LNCAP (cell line): ENCODE results near the gene NRN1L.

Source experiments
- CTCF ChIP-seq: fragments of 450-650 bp; IDR thresholded peaks from 2 replicates; pipeline ENCODE4 v1.5.1; 2017; ENCODE audit warnings: mild to moderate bottlenecking

Gene NRN1L

GRCh38 chr16:67919622-67920221, 35.0 kb downstream of the NRN1L start:
- no peak for TF ChIP-seq CTCF

GRCh38 chr16:67922221-67922620, 37.5 kb downstream of the NRN1L start:
- no peak for TF ChIP-seq CTCF

GRCh38 chr16:67922740-67923139, 38.1 kb downstream of the NRN1L start:
- peak; percentile 18; the same call in 1 of the 2 replicates for TF ChIP-seq CTCF

- TF ChIP-seq CTCF = no peak
Observed at GRCh38 chr16:67923414-67924116, 38.9 kb downstream of the NRN1L start.

- TF ChIP-seq CTCF = no peak
Observed at GRCh38 chr16:67924140-67924906, 39.6 kb downstream of the NRN1L start.

GRCh38 chr16:67926181-67926750, 41.6 kb downstream of the NRN1L start:
- no peak for TF ChIP-seq CTCF

- TF ChIP-seq CTCF = no peak
Observed at GRCh38 chr16:67927131-67927941, 42.7 kb downstream of the NRN1L start.
